AG10803 (cell line): Measurements from ENCODE around the gene TTYH3.
A peak's percentile ranks its signal among the peaks of the same experiment; 100 is the strongest.

Experiments used
- DNase-seq: peaks from one replicate; pipeline ENCODE4 v3.0.0; 2010; ENCODE audit warnings: low read depth
- H3K4me3 ChIP-seq: 2 replicates; pipeline ENCODE4 v1.5.1; 2011; ENCODE audit warnings: mild to moderate bottlenecking, low read length, control low read depth
- TF ChIP-seq, protein P1 (sequence below): conservative IDR thresholded peaks from 2 replicates; pipeline ENCODE4 v1.5.1; 2011; ENCODE audit warnings: mild to moderate bottlenecking, low read length, control low read depth, inconsistent platforms

The TTYH3 gene

DNA sequence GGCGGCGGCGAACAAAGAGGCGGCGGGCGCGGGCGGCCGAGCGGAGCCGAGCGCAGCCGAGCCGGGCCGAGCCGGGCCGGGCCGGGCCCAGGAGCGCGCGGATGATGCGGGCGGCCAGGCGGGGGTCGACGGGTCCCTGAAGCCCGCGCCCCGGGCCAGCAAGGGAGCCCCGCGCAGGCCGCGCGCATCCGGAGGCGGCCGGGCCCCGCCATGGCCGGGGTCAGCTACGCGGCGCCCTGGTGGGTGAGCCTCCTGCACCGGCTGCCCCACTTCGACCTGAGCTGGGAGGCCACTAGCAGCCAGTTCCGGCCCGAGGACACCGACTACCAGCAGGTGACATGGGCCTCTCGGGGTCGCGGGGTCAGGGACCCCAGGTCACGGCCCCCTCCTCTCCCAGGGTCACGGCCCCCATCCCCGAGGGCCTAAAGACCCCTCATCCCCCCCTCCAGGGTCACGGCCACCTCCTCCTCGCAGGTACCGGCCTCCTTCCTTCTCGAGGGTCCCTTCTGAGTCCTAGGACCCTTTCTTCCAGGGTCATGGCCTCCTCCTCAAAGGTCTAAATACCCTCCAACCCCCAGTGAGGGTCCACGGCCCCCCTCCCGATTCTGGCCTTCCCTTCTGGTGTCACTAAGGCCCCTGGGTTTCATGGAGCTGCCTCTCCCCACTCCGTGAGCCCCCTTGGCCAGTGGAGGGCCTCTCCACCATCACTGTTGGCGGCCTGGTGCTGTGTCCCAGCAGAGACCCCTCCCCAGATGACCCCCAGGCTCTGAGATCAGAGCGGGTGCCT lies at the start of gene TTYH3:
Gene TTYH3 (plus strand): TSS at position 41 of the 787 bp plus-strand sequence. CDS start 170 bp downstream, at position 211.
- no peak for DNase-seq
- TF ChIP-seq, protein P1, sequence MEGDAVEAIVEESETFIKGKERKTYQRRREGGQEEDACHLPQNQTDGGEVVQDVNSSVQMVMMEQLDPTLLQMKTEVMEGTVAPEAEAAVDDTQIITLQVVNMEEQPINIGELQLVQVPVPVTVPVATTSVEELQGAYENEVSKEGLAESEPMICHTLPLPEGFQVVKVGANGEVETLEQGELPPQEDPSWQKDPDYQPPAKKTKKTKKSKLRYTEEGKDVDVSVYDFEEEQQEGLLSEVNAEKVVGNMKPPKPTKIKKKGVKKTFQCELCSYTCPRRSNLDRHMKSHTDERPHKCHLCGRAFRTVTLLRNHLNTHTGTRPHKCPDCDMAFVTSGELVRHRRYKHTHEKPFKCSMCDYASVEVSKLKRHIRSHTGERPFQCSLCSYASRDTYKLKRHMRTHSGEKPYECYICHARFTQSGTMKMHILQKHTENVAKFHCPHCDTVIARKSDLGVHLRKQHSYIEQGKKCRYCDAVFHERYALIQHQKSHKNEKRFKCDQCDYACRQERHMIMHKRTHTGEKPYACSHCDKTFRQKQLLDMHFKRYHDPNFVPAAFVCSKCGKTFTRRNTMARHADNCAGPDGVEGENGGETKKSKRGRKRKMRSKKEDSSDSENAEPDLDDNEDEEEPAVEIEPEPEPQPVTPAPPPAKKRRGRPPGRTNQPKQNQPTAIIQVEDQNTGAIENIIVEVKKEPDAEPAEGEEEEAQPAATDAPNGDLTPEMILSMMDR = no peak
- H3K4me3 ChIP-seq = peak within 1 kb of the TSS; percentile 87

- no peak overlapping the region for H3K4me3 ChIP-seq
- TF ChIP-seq, protein P1 = no peak
- DNase-seq = no peak
Observed at GRCh38 chr7:2582006-2582735, 49.6 kb upstream of the TTYH3 start.

GRCh38 chr7:2583798-2584580 lies 47.8 kb upstream of the TTYH3 start:
- H3K4me3 ChIP-seq = no peak overlapping the region
- no peak for DNase-seq
- TF ChIP-seq, protein P1 = no peak

DNA sequence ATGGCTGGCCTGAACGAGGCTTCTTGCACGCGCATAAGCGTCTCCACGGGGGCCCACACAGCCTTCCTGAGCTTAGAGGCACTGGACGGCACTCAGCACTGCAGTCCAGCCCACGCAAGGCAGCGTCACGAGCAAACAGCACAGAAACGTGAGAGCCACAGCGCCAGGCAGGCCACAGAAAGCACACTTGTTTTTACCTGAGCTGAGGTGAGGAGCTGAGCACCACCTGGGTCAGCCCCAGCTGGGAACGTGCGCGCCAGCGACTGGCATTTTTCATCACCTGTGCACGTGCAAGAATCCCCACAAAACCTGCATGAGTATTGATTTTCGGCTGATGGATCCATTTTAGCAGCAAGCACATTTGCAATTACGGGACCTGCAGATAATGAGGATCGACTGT lies 46.3 kb upstream of the TTYH3 start:
- no peak overlapping the region for H3K4me3 ChIP-seq
- DNase-seq = no peak
- TF ChIP-seq, protein P1 = no peak

DNA sequence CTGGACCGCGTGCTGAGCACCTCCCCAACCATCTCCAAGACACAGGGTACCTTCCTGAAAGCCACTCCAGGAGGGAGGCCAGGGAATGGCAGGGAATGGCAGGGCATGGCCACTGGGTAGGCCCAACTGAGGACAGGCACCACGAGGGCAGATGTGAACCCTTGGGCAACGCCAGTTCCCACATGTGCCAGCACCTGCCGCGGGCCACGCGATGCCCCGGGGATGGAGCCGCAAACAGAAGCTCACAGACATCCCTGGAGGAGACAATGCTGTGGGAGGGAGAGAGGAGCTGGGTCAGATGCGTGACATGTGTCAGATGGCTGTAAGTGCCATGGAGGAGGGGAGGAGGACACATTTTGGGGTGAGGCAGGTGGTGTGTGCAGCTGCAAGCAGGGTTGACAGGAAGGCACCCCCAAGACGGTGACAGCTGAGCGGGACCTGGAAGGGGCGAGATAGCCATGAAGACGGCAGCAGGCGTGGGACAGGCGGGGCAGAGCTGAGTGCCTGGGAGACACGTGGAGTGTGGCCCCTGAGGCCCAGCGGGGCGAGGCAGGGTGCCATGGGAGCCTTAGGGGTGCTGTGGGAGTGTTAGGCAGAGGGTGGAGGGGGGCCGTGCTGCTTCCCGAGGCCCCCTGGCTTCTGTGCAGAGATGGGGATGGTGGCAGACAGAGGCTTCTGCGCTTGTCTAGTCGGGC lies 45.3 kb upstream of the TTYH3 start:
- H3K4me3 ChIP-seq = no peak overlapping the region
- no peak for DNase-seq
- TF ChIP-seq, protein P1 = no peak

- TF ChIP-seq, protein P1 = no peak
- H3K4me3 ChIP-seq = no peak overlapping the region
- no peak for DNase-seq
Observed at GRCh38 chr7:2587134-2587533, 44.7 kb upstream of the TTYH3 start.
